HepG2 (cell line): ENCODE measurements around the gene FETUB. TPM values are rescaled to one million over a fixed set of nuclear protein-coding genes. Genes with fewer than 3 reads are reported as not detected.

Experiments
- ADNP ChIP-seq: sonication (generic); formaldehyde crosslinking; IDR thresholded peaks from 2 replicates; pipeline ENCODE4 v1.4.0; 2020; ENCODE audit warnings: missing genetic modification reagents
- CBX5 ChIP-seq: sonication (generic); formaldehyde crosslinking; IDR thresholded peaks from 2 replicates; pipeline ENCODE4 v1.4.0; 2020; ENCODE audit warnings: missing genetic modification reagents, borderline replicate concordance
- FOXK2 ChIP-seq: fragments of 450-650 bp; IDR thresholded peaks from 2 replicates; pipeline ENCODE4 v1.6.1; 2016
- GLMP ChIP-seq: sonication (generic); formaldehyde crosslinking; IDR thresholded peaks from 2 replicates; pipeline ENCODE4 v1.9.0; 2021; ENCODE audit warnings: missing genetic modification reagents, mild to moderate bottlenecking, borderline replicate concordance
- HOXA5 ChIP-seq: sonication (generic); formaldehyde crosslinking; IDR thresholded peaks from 2 replicates; pipeline ENCODE4 v1.4.0; 2020; ENCODE audit warnings: missing genetic modification reagents
- KDM6A ChIP-seq: IDR thresholded peaks from 2 replicates; pipeline ENCODE4 v1.6.1; 2016; ENCODE audit warnings: low read depth
- KLF11 ChIP-seq: IDR thresholded peaks from 2 replicates; pipeline ENCODE4 v1.6.1; 2016; ENCODE audit warnings: missing compliant biosample characterization
- NCOA1 ChIP-seq: sonication (generic); formaldehyde crosslinking; IDR thresholded peaks from 2 replicates; pipeline ENCODE4 v1.9.0; 2021; ENCODE audit warnings: missing genetic modification reagents
- NKX3-1 ChIP-seq: sonication (generic); formaldehyde crosslinking; IDR thresholded peaks from 2 replicates; pipeline ENCODE4 v1.5.0; 2020; ENCODE audit warnings: missing genetic modification reagents
- PCBP2 ChIP-seq: fragments of 200-400 bp; formaldehyde crosslinking; optimal IDR thresholded peaks from 2 replicates; pipeline ENCODE3; 2018; ENCODE audit warnings: low read length, low read depth; ENCODE audit not compliant: poor library complexity, severe bottlenecking
- POGK ChIP-seq: sonication (generic); formaldehyde crosslinking; conservative IDR thresholded peaks from 2 replicates; pipeline ENCODE4 v1.8.0; 2022; ENCODE audit warnings: mild to moderate bottlenecking, moderate library complexity, missing genetic modification reagents
- RXRA ChIP-seq: sonication (generic); formaldehyde crosslinking; IDR thresholded peaks from 2 replicates; pipeline ENCODE4 v1.5.1; 2020; ENCODE audit warnings: missing genetic modification reagents
- SOX5 ChIP-seq: IDR thresholded peaks from 2 replicates; pipeline ENCODE4 v1.6.1; 2016; ENCODE audit warnings: borderline replicate concordance
- TAF1 ChIP-seq: sonication (generic); formaldehyde crosslinking; IDR thresholded peaks from 2 replicates; pipeline ENCODE4 v1.4.0; 2020; ENCODE audit warnings: missing genetic modification reagents
- TBL1XR1 ChIP-seq: fragments of 150-350 bp; IDR thresholded peaks from 2 replicates; pipeline ENCODE4 v1.6.1; 2014; ENCODE audit warnings: borderline replicate concordance, low read length; ENCODE audit not compliant: partially characterized antibody
- ZNF232 ChIP-seq: sonication (generic); formaldehyde crosslinking; IDR thresholded peaks from 2 replicates; pipeline ENCODE4 v1.4.0; 2020; ENCODE audit warnings: missing genetic modification reagents, borderline replicate concordance
- ZNF446 ChIP-seq: sonication (generic); formaldehyde crosslinking; IDR thresholded peaks from 2 replicates; pipeline ENCODE4 v1.5.0; 2020; ENCODE audit warnings: mild to moderate bottlenecking, missing genetic modification reagents
- ZNF615 ChIP-seq: sonication (generic); formaldehyde crosslinking; IDR thresholded peaks from 2 replicates; pipeline ENCODE4 v1.5.0; 2020; ENCODE audit warnings: mild to moderate bottlenecking, missing genetic modification reagents, borderline replicate concordance
- ZNF850 ChIP-seq: sonication (generic); formaldehyde crosslinking; conservative IDR thresholded peaks from 2 replicates; pipeline ENCODE4 v1.9.0; 2021; ENCODE audit warnings: mild to moderate bottlenecking, missing genetic modification reagents
- ZNF879 ChIP-seq: sonication (generic); formaldehyde crosslinking; IDR thresholded peaks from 2 replicates; pipeline ENCODE4 v1.8.1; 2023; ENCODE audit warnings: missing genetic modification reagents
- ZSCAN25 ChIP-seq: sonication (generic); formaldehyde crosslinking; IDR thresholded peaks from 2 replicates; pipeline ENCODE4 v1.8.0; 2022; ENCODE audit warnings: mild to moderate bottlenecking, missing genetic modification reagents
- polyA plus RNA-seq, 8 experiments: library from polyadenylated mRNA; depleted of rRNA in 3 of 8; stranded (reverse) in 7 of 8; unstranded in 1 of 8; fragments of >200 nt; fragmentation: Illumina TruSeq in 4 of 8; extraction: Trizol in 4 of 8; gene quantifications; 2 replicates each; pipeline versions ENCODE4 v1.2.1 to v1.2.3, GENCODE V29; 2011 to 2016; ENCODE audit warnings: low read depth in 4 of 8, missing spikeins in 1 of 8, mixed read lengths in 1 of 8; ENCODE audit not compliant: insufficient read depth in 1 of 8
- total RNA-seq, 5 experiments: library from RNA; depleted of rRNA; stranded (reverse); fragments of >200 nt; fragmentation: Illumina TruSeq; extraction: Trizol; gene quantifications; 2 replicates each; pipeline ENCODE4 v1.2.3, GENCODE V29; 2016; ENCODE audit warnings: low read depth in 1 of 5
- TF ChIP-seq, protein P1 (sequence below): sonication (generic); formaldehyde crosslinking; IDR thresholded peaks from 2 replicates; pipeline ENCODE4 v1.4.0; 2020; ENCODE audit warnings: missing genetic modification reagents, borderline replicate concordance
- TF ChIP-seq, protein P2 (sequence below): sonication (generic); formaldehyde crosslinking; IDR thresholded peaks from 2 replicates; pipeline ENCODE4 v1.4.0; 2020; ENCODE audit warnings: missing genetic modification reagents

Gene FETUB
- total and polyA plus RNA-seq, 2 of the 13 experiments (the other 11 are each of a cell fraction or from before 2014, with no cell fraction given) = 2.1 to 4.4 TPM

DNA sequence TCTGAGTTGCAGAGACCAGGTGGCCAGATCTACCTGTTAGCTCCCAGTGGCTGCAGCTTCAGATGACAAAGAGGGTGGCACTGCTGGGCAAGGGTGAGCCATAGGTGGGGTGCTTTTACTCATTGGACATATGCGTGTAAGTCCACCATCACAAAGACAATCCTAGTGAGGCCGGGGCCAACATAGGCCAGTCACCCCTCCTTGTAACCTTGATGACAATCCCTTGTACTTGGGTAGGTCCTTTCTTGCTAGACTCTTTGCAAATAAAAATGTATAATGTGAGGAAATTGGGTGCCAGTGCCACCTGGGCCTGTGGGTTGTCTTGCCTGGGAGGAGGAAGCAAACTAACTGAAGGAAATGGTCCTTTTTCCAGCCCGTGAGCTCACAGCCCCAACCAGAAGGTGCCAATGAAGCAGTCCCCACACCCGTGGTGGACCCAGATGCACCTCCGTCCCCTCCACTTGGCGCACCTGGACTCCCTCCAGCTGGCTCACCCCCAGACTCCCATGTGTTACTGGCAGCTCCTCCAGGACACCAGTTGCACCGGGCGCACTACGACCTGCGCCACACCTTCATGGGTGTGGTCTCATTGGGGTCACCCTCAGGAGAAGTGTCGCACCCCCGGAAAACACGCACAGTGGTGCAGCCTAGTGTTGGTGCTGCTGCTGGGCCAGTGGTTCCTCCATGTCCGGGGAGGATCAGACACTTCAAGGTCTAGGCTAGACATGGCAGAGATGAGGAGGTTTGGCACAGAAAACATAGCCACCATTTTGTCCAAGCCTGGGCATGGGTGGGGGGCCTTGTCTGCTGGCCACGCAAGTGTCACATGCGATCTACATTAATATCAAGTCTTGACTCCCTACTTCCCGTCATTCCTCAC lies 19.7 kb upstream of the FETUB start (continued):
- TF ChIP-seq, protein P1, sequence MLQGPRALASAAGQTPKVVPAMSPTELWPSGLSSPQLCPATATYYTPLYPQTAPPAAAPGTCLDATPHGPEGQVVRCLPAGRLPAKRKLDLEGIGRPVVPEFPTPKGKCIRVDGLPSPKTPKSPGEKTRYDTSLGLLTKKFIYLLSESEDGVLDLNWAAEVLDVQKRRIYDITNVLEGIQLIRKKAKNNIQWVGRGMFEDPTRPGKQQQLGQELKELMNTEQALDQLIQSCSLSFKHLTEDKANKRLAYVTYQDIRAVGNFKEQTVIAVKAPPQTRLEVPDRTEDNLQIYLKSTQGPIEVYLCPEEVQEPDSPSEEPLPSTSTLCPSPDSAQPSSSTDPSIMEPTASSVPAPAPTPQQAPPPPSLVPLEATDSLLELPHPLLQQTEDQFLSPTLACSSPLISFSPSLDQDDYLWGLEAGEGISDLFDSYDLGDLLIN (CRISPR knock-in tag) = 0 out of 2 replicates have a peak, but pooled peaks have one; percentile 21
- TF ChIP-seq KDM6A (CRISPR knock-in tag) = no peak
- TF ChIP-seq SOX5 (CRISPR knock-in tag) = no peak; the same call in 1 of the 2 replicates
- no peak for TF ChIP-seq ZSCAN25 (CRISPR knock-in tag)
- TF ChIP-seq, protein P2, sequence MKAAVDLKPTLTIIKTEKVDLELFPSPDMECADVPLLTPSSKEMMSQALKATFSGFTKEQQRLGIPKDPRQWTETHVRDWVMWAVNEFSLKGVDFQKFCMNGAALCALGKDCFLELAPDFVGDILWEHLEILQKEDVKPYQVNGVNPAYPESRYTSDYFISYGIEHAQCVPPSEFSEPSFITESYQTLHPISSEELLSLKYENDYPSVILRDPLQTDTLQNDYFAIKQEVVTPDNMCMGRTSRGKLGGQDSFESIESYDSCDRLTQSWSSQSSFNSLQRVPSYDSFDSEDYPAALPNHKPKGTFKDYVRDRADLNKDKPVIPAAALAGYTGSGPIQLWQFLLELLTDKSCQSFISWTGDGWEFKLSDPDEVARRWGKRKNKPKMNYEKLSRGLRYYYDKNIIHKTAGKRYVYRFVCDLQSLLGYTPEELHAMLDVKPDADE (CRISPR knock-in tag) = no peak; the same call in 1 of the 2 replicates
- TF ChIP-seq NCOA1 = peak; percentile 75
- TF ChIP-seq HOXA5 = no peak
- no peak for TF ChIP-seq RXRA (CRISPR knock-in tag)
- 0 out of 2 replicates have a peak, but pooled peaks have one; percentile 16 for TF ChIP-seq NKX3-1 (CRISPR knock-in tag)
- TF ChIP-seq CBX5 (CRISPR knock-in tag) = no peak
- no peak for TF ChIP-seq TAF1 (CRISPR knock-in tag)
- no peak for TF ChIP-seq PCBP2
- no peak for TF ChIP-seq ZNF879 (CRISPR knock-in tag)
- TF ChIP-seq ZNF850 (CRISPR knock-in tag) = no peak
- TF ChIP-seq ZNF232 (CRISPR knock-in tag) = peak; percentile 6; the same call in 1 of the 2 replicates
- 0 out of 2 replicates have a peak, but pooled peaks have one; percentile 10 for TF ChIP-seq KLF11 (CRISPR knock-in tag)
- peak; percentile 79; the same call in 1 of the 2 replicates for TF ChIP-seq POGK
- 0 out of 2 replicates have a peak, but pooled peaks have one; percentile 39 for TF ChIP-seq GLMP (CRISPR knock-in tag)
- TF ChIP-seq TBL1XR1 = no peak
- 0 out of 2 replicates have a peak, but pooled peaks have one; percentile 47 for TF ChIP-seq ZNF615 (CRISPR knock-in tag)
- TF ChIP-seq FOXK2 = no peak
- TF ChIP-seq ADNP (CRISPR knock-in tag) = no peak
- 0 out of 2 replicates have a peak, but pooled peaks have one; percentile 51 for TF ChIP-seq ZNF446
